Tongue (tissue), 2 donors: ENCODE data around the gene RANBP3. TPM values are rescaled to one million over a fixed set of nuclear protein-coding genes. Genes with fewer than 3 reads are reported as not detected.

Experiments used
- DNase-seq: peaks from one replicate; pipeline ENCODE4 v3.0.0-alpha.2; 2015
- total RNA-seq: library from RNA; depleted of rRNA; stranded (reverse); fragments of >200 nt; gene quantifications from one replicate; pipeline ENCODE4 v1.2.3, GENCODE V29; 2014

The RANBP3 gene
- total RNA-seq, 1 donor from 2014 or later, result 40.2 TPM

- no peak for DNase-seq
These were observed 28.1 kb downstream of the RANBP3 start for GRCh38 chr19:5949792-5950305.

DNA sequence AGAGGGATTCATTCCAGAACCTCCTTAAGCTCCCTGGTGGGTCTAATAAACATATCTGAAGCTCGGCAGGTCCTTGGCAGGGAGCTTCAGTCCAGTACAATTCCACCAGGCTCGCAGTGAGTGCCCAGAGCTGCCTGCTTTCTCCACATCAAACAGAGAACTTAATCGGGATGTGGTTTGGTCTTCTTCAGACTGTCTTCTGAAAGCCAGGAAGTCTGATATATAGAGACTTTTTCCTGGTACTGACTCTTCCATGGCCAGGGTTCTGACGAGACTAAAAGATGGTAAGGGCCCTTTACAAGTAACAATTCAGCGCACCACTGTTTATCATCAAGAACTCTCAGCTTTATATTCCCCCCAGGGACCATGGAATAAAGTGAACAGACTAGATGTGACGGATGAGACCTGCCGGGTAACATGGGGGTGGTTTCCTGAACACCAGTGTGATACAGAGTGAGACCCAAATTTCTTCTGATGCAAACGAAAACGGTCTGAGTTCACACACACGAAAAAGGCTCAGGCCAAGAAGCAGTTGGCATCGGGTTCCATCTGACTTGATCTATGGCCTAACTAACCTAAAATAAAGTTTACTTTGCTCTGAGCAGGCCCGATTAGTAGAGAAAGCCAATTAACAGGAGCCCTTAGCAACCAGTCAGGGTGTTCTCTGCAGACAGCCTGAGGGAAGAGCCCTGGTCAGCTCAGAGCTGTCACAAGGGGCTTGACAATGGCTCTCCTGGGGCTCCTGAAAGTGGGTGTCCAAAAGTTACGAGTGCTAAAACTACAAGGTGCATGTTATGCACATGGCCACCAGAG lies 29.0 kb downstream of the RANBP3 start:
- DNase-seq, result no peak

DNA sequence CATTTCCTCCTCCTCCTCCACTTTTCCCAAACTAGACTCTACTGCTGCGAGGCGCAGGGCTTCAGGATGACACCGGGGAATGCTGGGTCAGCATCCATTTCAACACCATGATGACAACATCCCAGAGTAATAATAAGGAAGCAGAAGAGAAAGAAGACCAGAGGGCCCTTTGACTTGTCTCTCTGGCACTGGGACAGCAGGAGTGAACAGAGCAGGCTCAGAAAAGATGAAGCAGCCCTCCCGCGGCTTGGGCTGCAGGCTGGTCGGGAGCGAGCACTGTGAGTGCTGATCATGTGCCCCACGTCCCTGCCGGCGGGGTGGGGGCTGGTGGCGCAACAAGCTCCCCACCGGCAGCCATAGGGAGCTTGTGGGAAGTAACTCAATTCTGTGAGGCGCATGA lies 30.5 kb downstream of the RANBP3 start:
- DNase-seq, result no peak

GRCh38 chr19:5943623-5944022 lies 34.3 kb downstream of the RANBP3 start:
- no peak for DNase-seq

DNA sequence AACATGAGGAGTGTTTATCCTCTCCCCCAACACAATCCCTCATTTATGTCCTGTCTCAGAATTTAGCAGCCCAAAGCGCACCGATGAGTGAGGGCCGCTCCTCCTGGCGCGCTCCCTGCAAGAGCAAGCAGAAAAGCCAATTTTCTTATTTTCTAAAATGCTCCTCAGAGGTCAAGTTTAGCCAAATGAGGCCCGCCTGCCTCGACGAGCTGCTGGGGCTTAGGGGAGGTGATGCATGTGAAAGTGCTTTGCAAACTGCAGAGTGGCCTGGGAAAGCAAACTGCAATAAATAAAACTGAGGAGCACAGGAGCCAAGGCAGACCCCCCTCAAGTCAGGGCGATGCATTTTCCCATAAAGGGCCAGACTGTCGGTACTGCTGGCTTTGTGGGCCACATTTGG lies 34.9 kb downstream of the RANBP3 start:
- peak; percentile 40 for DNase-seq

DNA sequence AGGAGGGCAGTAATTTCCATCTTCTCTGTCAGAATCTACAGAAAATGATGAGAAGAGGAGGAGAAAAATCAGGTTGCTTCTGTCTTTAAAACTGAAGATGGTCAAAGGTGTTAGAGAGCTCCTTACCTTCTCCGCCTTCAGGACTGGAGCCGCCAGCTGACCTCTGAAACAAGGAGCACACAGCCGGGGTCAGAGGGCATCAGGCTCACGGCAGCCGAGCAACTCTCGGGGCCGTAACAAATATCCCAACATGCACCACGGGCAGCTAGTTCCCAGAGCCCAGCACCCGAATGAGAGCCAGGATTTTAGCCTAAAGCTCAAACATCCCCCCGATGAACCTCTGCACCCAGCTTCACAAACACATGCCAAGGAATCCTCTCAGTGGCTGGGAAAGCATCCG lies 36.3 kb downstream of the RANBP3 start:
- no peak for DNase-seq

DNA sequence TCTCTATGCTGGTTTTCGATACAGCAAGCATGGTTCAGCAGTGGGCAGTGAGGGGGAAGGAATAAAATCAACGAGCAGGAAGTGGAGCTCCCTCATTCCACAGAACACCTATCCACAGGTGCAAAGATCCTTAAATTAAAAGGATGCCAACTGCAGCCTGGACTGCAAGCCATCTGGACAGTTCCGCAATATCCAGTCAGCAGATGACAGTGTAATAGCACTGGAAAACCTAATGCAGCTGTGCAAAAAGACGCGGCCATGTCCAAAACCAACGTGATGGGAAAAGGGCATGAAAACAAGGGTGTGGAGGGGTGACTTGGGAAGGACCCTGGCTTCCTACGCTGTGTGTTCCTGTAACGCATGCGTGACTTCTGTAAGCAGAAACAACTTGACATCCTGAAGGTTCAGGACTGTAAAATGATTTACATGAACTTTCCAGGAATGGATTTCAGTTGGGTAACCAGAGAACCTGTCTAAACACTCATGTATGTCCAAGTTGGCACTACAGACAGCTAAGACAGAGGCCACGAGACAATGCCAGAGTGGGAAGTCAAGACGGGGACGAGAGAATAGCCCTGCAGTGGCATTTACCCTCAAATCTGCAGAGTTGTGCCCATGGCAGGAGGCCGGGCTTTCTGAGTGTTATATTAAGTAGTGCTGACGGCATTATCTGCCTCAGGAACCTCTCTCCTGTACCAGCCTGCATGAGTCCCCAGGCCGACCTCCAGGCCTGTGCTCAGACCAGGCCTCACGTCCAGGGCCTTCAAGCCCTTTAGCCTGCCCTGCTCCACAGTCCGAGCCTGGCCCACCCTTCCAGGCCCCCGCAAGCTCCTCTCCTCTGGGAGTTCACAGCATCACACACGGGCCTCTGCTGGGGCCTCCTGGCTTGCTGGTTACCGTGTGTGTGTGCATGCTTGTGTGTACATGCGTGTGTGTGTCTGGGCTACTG lies 37.4 kb downstream of the RANBP3 start:
- no peak for DNase-seq

- no peak for DNase-seq
These were observed 40.4 kb downstream of the RANBP3 start for GRCh38 chr19:5937550-5937949.

DNA sequence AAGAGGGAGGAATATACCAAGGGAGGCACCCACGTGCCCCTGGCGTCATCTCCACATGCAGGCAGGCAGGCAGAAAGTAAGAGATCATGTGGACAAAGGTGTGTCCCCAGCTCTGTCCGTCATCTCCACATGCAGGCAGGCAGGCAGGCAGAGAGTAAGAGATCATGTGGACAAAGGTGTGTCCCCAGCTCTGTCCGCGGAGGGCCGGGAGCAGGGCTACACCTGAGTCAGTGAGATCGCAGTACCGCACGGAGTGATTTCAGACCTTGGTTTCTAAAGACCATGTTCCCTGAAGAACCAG lies 41.7 kb downstream of the RANBP3 start:
- no peak for DNase-seq

DNA sequence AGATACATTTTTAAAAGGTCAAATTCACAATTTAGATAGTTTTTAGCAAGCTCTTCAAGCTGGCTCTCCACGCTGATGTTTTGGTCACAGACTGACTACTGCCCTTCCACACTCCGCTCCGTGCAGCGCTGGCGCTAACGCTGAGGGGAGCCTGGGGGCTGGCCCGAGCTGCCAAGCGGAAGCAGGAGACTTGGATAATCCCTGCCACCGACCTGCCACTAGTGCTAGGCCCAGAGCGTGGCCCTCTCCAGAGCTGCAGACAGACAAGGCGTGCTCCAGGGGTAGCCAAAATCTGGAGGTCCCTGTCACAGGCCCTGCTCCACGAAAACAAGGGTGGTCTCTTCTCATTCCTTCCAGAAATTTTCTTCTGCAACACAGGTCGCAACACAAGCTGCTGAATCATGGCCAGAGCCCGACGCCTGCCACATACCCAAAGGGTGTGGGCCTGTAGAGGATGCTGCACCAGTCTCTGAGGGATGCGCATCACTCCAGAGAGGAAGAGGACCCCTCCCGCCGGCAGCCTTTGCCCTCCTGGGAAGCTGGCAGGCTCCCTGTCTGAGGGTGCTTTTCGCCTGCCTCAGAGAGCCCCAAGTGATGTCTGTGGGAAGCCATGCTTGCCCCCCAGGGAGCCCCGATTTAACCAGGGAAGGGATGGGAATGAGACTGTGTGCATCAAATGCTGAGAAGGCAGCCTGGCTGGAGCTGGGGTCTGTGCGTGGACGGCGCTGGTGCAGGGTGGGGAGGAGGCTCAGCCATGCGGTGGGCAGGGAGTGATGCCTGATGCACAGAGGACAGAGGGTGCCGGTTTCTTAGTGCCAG lies 42.3 kb downstream of the RANBP3 start:
- no peak for DNase-seq

- DNase-seq, result peak; percentile 66
These were observed 43.0 kb downstream of the RANBP3 start for GRCh38 chr19:5934774-5935472.

- no peak for DNase-seq
These were observed 43.9 kb downstream of the RANBP3 start for GRCh38 chr19:5934069-5934401.

DNA sequence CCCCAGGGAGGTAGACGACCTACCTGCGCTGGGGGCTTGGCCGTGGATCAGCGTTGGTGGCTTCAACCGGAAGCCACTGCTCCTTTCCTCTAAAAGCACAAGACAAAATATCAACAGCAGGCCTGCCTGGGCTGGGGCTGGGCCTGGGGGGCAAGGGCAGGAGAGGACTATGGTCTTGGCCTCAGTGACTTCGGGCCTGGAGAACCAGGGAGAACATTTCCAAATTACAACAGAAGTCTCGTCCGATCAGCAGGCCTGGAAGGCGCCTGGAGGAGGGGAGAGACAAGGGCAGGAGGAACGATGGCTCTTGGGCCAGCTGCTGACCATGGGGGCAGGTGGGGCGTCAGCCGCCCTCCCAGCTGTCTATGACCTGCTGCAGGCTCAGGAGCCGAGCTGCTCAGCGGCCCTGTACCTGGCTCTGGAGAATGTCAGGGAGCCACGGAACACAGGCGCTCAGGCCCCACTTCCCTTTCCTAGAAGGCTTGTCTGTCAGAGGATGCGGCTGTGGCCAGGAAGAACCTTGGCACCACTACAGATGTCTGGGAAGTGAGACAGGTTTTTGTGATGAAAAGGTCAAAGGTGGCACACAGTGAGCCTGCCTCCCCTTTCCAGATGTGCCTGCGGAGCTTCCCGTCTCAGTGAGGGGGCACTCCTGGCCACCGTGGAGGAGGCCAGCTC lies 44.4 kb downstream of the RANBP3 start:
- DNase-seq, result no peak

GRCh38 chr19:5932609-5933262 lies 45.2 kb downstream of the RANBP3 start:
- no peak for DNase-seq

DNA sequence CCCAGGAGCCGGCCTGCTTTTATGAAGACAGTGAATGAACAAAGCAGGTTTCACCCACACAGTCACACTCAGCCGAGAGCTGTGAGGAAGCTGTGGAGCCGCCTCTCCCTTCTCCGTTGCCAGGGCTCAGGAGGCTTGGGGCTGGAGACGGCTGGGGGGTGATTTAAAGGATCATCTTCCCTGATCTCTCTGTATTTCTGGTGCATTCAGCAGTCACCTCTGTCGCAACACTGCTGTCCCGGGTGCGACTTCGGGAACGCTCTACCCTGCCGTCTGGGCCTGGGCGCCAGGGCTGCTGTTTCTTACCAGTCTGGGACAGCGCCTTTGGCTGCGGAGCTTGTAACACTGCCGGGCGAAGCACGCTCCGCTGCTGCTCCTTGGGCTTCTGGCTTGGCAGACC lies 45.8 kb downstream of the RANBP3 start:
- DNase-seq, result no peak

DNA sequence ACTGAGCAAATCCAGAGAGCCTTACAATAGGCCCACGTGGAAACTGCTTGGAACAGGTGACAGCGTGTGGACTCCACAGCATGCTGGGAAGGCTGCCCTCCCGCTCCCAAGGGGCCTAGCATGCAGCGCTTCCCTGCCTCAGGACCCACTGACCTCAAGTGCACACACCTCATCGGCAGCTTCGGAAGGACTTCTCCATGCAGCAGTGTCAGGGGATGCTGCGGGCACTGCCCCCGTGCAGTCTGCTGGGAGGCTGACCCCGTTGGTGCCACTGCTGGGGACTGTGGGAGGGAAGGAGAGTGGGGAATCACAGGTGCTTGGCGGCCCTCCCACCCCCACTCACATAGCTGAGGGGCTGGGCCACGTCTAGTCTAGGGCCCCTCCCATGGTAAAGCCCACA lies 46.7 kb downstream of the RANBP3 start:
- DNase-seq, result no peak

GRCh38 chr19:5929625-5930024 lies 48.3 kb downstream of the RANBP3 start:
- DNase-seq, result no peak

GRCh38 chr19:5929179-5929578 lies 48.8 kb downstream of the RANBP3 start:
- DNase-seq, result no peak

DNA sequence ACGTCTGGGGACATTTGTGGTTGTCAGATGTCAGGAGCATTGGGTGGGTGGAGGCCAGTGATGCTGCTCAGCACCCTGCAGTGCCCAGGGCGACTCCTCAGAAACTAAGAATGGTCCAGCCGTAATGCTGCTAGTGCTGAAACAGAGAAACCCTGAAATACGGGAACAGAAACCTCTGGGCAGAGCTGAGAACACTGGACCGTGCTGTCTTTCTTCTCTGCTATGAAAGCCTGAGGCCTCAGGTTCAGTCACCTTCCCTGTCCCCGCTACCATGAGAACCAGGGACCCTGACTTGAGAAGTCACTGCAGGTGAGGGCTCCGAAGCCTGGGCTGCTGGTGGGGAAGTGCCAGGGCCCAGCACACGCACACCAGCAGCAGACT lies 50.5 kb downstream of the RANBP3 start:
- no peak for DNase-seq

DNA sequence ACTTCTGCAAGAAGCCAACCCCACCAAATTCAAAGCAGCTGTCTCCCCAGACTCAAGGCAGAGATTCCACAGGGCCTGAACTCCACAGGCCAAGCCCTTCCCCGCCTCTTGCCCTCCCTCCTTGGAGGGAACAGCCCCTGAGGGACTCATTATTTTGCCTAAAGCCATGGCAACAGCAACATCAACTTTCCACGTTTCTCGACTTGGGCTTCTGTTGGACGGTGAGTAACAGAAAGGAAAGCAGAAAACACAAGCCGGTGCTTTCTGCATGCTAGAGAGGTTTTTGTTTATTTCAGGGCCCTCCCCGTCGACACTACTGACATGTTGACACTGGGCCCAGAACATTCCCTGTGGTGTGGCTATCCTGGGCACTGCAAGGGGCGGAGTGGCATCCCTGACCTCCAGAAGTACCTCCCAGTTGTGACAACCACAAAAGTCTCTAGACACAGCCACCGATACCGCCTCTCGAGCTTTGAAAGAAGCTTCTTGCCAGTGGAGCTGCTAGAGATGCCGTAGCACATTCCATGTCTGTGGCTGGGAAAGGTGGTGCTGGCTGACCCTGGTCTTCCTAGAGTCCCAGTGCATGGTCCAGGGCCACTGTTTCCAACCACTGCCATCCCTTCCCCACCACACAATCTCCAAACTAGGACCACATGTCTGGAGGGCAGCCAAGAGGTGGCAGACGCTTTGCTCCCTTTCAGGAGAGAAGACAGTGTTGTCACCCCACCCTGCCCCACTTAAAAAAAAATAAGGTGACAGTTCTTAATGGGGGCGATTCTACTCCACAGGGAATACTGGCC lies 51.1 kb downstream of the RANBP3 start:
- DNase-seq, result peak; percentile 74
